ENCODE data around the gene HARBI1. TPM values are rescaled to one million over a fixed set of nuclear protein-coding genes. Genes with fewer than 3 reads are reported as not detected.

HARBI1 gene
- total and polyA plus RNA-seq, 2 of the 4 experiments (the other 2 are of a cell fraction), result 2.7 to 5.2 TPM

GRCh38 chr11:46662366-46662765, 45.3 kb upstream of the HARBI1 start:
- Histone ChIP-seq H3K79me1 (ENCODE audit: low read depth in 1 of 2, low read length in 2 of 2) (peaks cover 0 to 8% of the 10 kb centered on the region in 2 experiments; a peak in 2 of 4 replicates), H2BK5ac (ENCODE audit: low read depth, low read length, poor library complexity, severe bottlenecking) (no peak overlapping the region), H4K91ac (ENCODE audit: insufficient read depth, low read depth, low read length) (no peak overlapping the region), H4K8ac (ENCODE audit: low read depth in 2 of 2, low read length in 2 of 2) (no peak overlapping the region), H3K23ac (ENCODE audit: low read depth, low read length) (no peak overlapping the region), H3K4me2 (ENCODE audit: low read depth, low read length) (no peak overlapping the region), H3K18ac (ENCODE audit: low read depth, low read length) (no peak overlapping the region), H3K9me1 (ENCODE audit: insufficient read depth, low read length) (peaks cover 12% of the 10 kb centered on the region), H3K4me3 (ENCODE audit: insufficient read depth, low read depth, low read length) (no peak overlapping the region), H3K27me3 (ENCODE audit: control insufficient read depth, insufficient read depth, low read length) (no peaks in the 10 kb centered on the region), H2BK15ac (ENCODE audit: low read depth, low read length) (no peak overlapping the region), H3K27ac (ENCODE audit: insufficient read depth, low read length) (no peak overlapping the region), H4K5ac (ENCODE audit: low read depth, low read length) (no peak overlapping the region), H3K56ac (ENCODE audit: extremely low read depth, insufficient read depth, low read length) (no peak overlapping the region), H2BK120ac (ENCODE audit: low read depth, low read length) (no peak overlapping the region), H2AK9ac (replicated peaks; ENCODE audit: low read depth, low read length, poor library complexity) (no peak overlapping the region), H3K4me1 (ENCODE audit: control insufficient read depth, insufficient read depth, low read length) (peaks cover 10% of the 10 kb centered on the region), H2AK5ac (ENCODE audit: low read depth, low read length) (no peak overlapping the region), H3K4ac (ENCODE audit: low read depth, low read length) (no peak overlapping the region), H3K9me3 (ENCODE audit: control insufficient read depth, insufficient read depth, low read length) (no peaks in the 10 kb centered on the region), H3K14ac (replicated peaks; ENCODE audit: low read depth, low read length) (no peak overlapping the region), H3K36me3 (ENCODE audit: control insufficient read depth, insufficient read depth, low read length) (peaks cover 37% of the 10 kb centered on the region), H4K20me1 (ENCODE audit: insufficient read depth, low read length) (no peaks in the 10 kb centered on the region), H2BK20ac (ENCODE audit: low read depth, low read length) (no peak overlapping the region), H3K9ac (ENCODE audit: low read depth, low read length) (no peak overlapping the region), H2AFZ (replicated peaks; ENCODE audit: low read length, poor library complexity) (no peak overlapping the region)
- dilution Hi-C loops (cut with HindIII; ENCODE audit: low sequenced_read_pairs, unreplicated experiment), result no loop called here
- TF ChIP-seq POLR2A (IDR thresholded peaks at IDR 0.05; ENCODE audit: low read depth, low read length), result no peak
- TF ChIP-seq CTCF (conservative IDR thresholded peaks at IDR 0.05; ENCODE audit: low read depth, low read length), result no peak
- no peak for TF ChIP-seq RFX5 (IDR thresholded peaks at IDR 0.05; ENCODE audit: low read depth, low read length)
- TF ChIP-seq NFE2L2 (IDR thresholded peaks at IDR 0.05; ENCODE audit: low read depth, low read length), result no peak
- TF ChIP-seq RAD21 (IDR thresholded peaks at IDR 0.05; ENCODE audit: low read length), result no peak
- no peak for TF ChIP-seq ELK1 (IDR thresholded peaks at IDR 0.05; ENCODE audit: borderline replicate concordance, low read depth, low read length)
- no peak for TF ChIP-seq MAFK (IDR thresholded peaks at IDR 0.05; ENCODE audit: low read depth, low read length)
- no peak for TF ChIP-seq BHLHE40 (IDR thresholded peaks at IDR 0.05; ENCODE audit: low read depth, low read length)
- BruUV-seq (replicated peaks), result no TSS peak
- POLR2A ChIA-PET (ENCODE audit: unreplicated experiment), result no interaction called here
- DNase-seq, result no peak
- CTCF ChIA-PET, result no interaction called here
- in situ Hi-C loops (cut with MboI; ENCODE audit: low sequenced_read_pairs), result no loop called here
- ATAC-seq (ENCODE audit: low read depth), result no peak
- intact Hi-C loops (cut with micrococcal nuclease), result no loop called here

All from IMR-90 (cell line).